ENCODE measurements around the gene OPRM1. TPM values are rescaled to one million over a fixed set of nuclear protein-coding genes. Genes with fewer than 3 reads are reported as not detected.

Gene OPRM1
- total and polyA plus RNA-seq, 2 of the 8 experiments (the other 6 are each of a cell fraction or from before 2014, with no cell fraction given), result not detected

DNA sequence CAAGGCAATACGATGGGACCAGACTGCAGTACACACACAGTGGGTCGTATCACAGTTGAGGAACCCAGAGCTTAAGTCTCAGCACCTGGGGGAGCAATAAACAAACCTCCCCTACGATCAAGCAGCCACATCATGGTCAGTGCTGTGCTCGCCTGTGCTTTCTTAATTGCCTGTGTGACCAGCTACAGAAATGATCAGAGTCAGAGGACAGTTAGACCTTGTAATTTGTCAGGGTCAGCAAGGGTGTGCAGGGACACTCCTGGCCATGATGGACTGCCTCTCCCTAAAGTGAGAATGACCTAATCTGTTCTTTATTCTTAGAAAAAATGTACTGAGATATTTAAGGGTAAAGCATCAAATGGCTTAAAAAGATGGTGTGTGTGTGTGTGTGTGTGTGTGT lies 78.4 kb downstream of the OPRM1 start (continued):
- TF ChIP-seq KDM1A (IDR thresholded peaks at IDR 0.05; ENCODE audit: borderline replicate concordance, low read length), result no peak
- TF ChIP-seq CHD2 (IDR thresholded peaks at IDR 0.05; ENCODE audit: low read length), result no peak
- no peak for TF ChIP-seq HDAC6 (IDR thresholded peaks at IDR 0.05; ENCODE audit: low read depth, low read length)
- TF ChIP-seq POU5F1 (IDR thresholded peaks at IDR 0.05; ENCODE audit: low read depth, low read length), result no peak
- no peak for TF ChIP-seq TCF12 (IDR thresholded peaks at IDR 0.05; ENCODE audit: low read depth, low read length)
- no peak for TF ChIP-seq CTBP2 (IDR thresholded peaks at IDR 0.05; ENCODE audit: borderline replicate concordance, insufficient read depth, insufficient read length, low read length)

Measured in H1 (cell line).